Lung (tissue), 12 donors: ENCODE results near the gene ASPG. TPM values are rescaled to one million over a fixed set of nuclear protein-coding genes. Genes with fewer than 3 reads are reported as not detected.

Experiments used
- ATAC-seq: fragments of 200-7000 bp; cut with Tn5 transposase; one replicate; pipeline ENCODE4 v1.9.1; 2020; ENCODE audit warnings: moderate number of reproducible peaks; ENCODE audit not compliant: insufficient read depth, low FRiP score
- DNase-seq, 3 donors: peaks; one replicate each; pipeline ENCODE4 v3.0.0-alpha.2; 2013 to 2017
- H3K27ac ChIP-seq, 2 donors: one replicate each; pipeline ENCODE4 v1.5.1; 2013; ENCODE audit warnings: mild to moderate bottlenecking in 2 of 2, moderate library complexity in 2 of 2, control low read depth in 1 of 2, inconsistent platforms in 1 of 2, low read depth in 1 of 2, low read length in 1 of 2
- H3K27me3 ChIP-seq, 3 donors: one replicate each; pipeline ENCODE4 v1.5.1; 2013; ENCODE audit warnings: low read length in 2 of 3; ENCODE audit not compliant: control insufficient read depth in 3 of 3, insufficient read depth in 3 of 3
- H3K36me3 ChIP-seq, 4 donors: one replicate each; pipeline ENCODE4 v1.5.1; 2013; ENCODE audit warnings: low read length in 4 of 4, mild to moderate bottlenecking in 1 of 4, moderate library complexity in 1 of 4; ENCODE audit not compliant: control insufficient read depth in 4 of 4, insufficient read depth in 4 of 4
- H3K4me1 ChIP-seq, 5 donors: one replicate each; pipeline ENCODE4 v1.5.1; 2013; ENCODE audit warnings: low read length in 5 of 5, mild to moderate bottlenecking in 2 of 5, moderate library complexity in 1 of 5; ENCODE audit not compliant: control insufficient read depth in 5 of 5, insufficient read depth in 5 of 5
- H3K4me3 ChIP-seq: one replicate; pipeline ENCODE4 v1.5.1; 2013; ENCODE audit warnings: mild to moderate bottlenecking, control low read depth, moderate library complexity
- H3K9ac ChIP-seq, 2 donors: one replicate each; pipeline ENCODE4 v1.5.1; 2013; ENCODE audit warnings: low read length in 2 of 2, control low read depth in 1 of 2; ENCODE audit not compliant: insufficient read depth in 1 of 2
- H3K9me3 ChIP-seq, 4 donors: one replicate each; pipeline ENCODE4 v1.5.1; 2013; ENCODE audit warnings: low read length in 3 of 4, mild to moderate bottlenecking in 1 of 4, moderate library complexity in 1 of 4; ENCODE audit not compliant: control insufficient read depth in 4 of 4, insufficient read depth in 3 of 4
- WGBS, 2 donors: extraction: QIAGEN DNeasy Blood & Tissue Kit; methylation state at CpG; one replicate each; pipeline ENCODE4 v1.1.7; 2013; 5-methylcytosine and 5-hydroxymethylcytosine counted together
- polyA plus RNA-seq, 2 donors: library from polyadenylated mRNA; stranded (reverse); fragments of 200-250 nt; gene quantifications; one replicate each; pipeline ENCODE4 v1.2.1, GENCODE V29; 2013
- total RNA-seq, 2 donors: library from RNA; depleted of rRNA in 1 of 2; stranded (reverse); fragments of >200 nt in 1 of 2; gene quantifications; one replicate each; pipeline ENCODE4 v1.2.1, GENCODE V29; 2014 to 2021
- TF ChIP-seq, protein P1 (sequence below): IDR thresholded peaks from 2 replicates; pipeline ENCODE4 v1.5.1; 2012; ENCODE audit warnings: mild to moderate bottlenecking; ENCODE audit errors: control extremely low read depth, extremely low read depth
- donor health status: control.
- donor health status: control.
- donor health status: Bipolar disorder and iron deficiency.
- donor health status: healthy.
- donor health status: DM: yes; HTN: yes; CAD: no.

The ASPG gene
- total and polyA plus RNA-seq, 4 donors: 0.73 to 4.7 (median 3.0) TPM

GRCh38 chr14:104082807-104083206, 2.7 kb upstream of the ASPG start:
- no peaks in the 10 kb centered on the region for H3K36me3 ChIP-seq
- ATAC-seq: no peak
- 56 to 67% methylated on average over 12 of the region's 12 CpGs for WGBS, 2 donors
- DNase-seq: peak in 1 of 3 donors; percentile 12
- no peak overlapping the region for H3K27ac ChIP-seq
- no peak overlapping the region for H3K4me3 ChIP-seq
- no peaks in the 10 kb centered on the region for H3K9me3 ChIP-seq
- peaks cover 0 to 13% (median 4%) of the 10 kb centered on the region in 5 donors for H3K4me1 ChIP-seq
- H3K27me3 ChIP-seq: peaks cover 0 to 5% (median 2%) of the 10 kb centered on the region in 3 donors
- TF ChIP-seq, protein P1, sequence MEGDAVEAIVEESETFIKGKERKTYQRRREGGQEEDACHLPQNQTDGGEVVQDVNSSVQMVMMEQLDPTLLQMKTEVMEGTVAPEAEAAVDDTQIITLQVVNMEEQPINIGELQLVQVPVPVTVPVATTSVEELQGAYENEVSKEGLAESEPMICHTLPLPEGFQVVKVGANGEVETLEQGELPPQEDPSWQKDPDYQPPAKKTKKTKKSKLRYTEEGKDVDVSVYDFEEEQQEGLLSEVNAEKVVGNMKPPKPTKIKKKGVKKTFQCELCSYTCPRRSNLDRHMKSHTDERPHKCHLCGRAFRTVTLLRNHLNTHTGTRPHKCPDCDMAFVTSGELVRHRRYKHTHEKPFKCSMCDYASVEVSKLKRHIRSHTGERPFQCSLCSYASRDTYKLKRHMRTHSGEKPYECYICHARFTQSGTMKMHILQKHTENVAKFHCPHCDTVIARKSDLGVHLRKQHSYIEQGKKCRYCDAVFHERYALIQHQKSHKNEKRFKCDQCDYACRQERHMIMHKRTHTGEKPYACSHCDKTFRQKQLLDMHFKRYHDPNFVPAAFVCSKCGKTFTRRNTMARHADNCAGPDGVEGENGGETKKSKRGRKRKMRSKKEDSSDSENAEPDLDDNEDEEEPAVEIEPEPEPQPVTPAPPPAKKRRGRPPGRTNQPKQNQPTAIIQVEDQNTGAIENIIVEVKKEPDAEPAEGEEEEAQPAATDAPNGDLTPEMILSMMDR: no peak
- no peak overlapping the region for H3K9ac ChIP-seq

DNA sequence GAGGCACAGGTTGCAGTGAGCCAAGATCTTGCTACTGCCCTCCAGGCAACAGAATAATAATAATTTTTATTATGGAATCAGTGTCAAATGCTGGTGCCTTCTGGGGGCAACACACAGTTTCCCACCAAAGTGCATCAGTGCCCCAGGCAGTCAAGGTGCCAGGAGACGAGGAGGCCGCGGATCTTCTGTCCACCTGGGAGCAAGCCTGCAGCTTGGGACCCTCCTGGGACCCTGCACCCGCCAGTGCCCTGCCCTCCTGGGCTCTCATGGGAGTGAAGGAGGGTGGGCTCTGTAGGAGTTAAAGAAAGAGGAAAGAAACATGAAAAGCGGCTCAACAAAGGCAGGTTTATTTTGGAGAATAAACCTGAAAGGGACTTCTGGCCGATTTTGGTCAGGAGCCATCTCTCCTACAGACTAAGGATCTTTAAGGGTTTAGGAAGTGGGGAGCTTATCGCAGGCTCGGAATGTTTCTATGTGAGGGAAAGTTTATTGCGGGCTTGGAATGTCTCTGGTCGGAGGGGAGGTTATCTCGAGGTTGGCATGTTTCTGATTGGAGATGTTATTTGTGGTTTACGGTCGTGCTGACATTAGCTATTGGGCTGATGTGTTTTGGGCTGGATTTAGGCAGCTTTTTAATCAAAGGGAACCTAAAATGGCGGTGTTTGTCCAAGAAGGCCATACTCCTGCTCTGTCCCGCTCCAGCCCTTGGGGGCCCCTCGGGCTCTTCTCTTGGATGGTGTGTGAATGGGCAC, 1.1 kb upstream of the ASPG start:
- H3K4me3 ChIP-seq: no peak overlapping the region
- peaks cover 0 to 5% (median 2%) of the 10 kb centered on the region in 3 donors for H3K27me3 ChIP-seq
- 59 to 65% methylated on average over 16 of the region's 16 CpGs for WGBS, 2 donors
- peak overlapping the region in 1 of 2 donors; percentile 17 for H3K27ac ChIP-seq
- H3K4me1 ChIP-seq: peaks cover 0 to 15% (median 4%) of the 10 kb centered on the region in 5 donors
- TF ChIP-seq, protein P1: no peak
- peak; percentile 20 to 50 (median 40) for DNase-seq
- no peaks in the 10 kb centered on the region for H3K9me3 ChIP-seq
- H3K9ac ChIP-seq: no peak overlapping the region
- no peaks in the 10 kb centered on the region for H3K36me3 ChIP-seq
- ATAC-seq: no peak

- no peak overlapping the region for H3K4me3 ChIP-seq
- ATAC-seq (no peak), DNase-seq (no peak)
- peaks cover 0 to 5% (median 2%) of the 10 kb centered on the region in 3 donors for H3K27me3 ChIP-seq
- H3K36me3 ChIP-seq: no peaks in the 10 kb centered on the region
- peaks cover 0 to 3% (median 0%) of the 10 kb centered on the region in 4 donors for H3K9me3 ChIP-seq
- no peak overlapping the region for H3K27ac ChIP-seq
- peaks cover 0 to 15% (median 4%) of the 10 kb centered on the region in 5 donors for H3K4me1 ChIP-seq
- H3K9ac ChIP-seq: no peak overlapping the region
- WGBS, 2 donors: 31 to 34% methylated on average over 24 to 29 of the region's 29 CpGs
- TF ChIP-seq, protein P1: no peak
Measured at GRCh38 chr14:104085889-104086201, 345 bp downstream of the ASPG start.
